Mononuclear cell (primary cell): ENCODE results near the gene CCDC12. TPM values are rescaled to one million over a fixed set of nuclear protein-coding genes. Genes with fewer than 3 reads are reported as not detected.

Experiments used
- H3K27me3 ChIP-seq: 2 replicates; pipeline ENCODE4 v1.6.0; 2011; ENCODE audit warnings: low read length, control low read depth; ENCODE audit not compliant: insufficient read depth
- H3K4me1 ChIP-seq: 2 replicates; pipeline ENCODE4 v1.5.1; 2011; ENCODE audit warnings: mild to moderate bottlenecking, low read length, control low read depth; ENCODE audit not compliant: insufficient read depth
- H3K4me3 ChIP-seq: 2 replicates; pipeline ENCODE4 v1.5.1; 2011; ENCODE audit warnings: mild to moderate bottlenecking, low read length, moderate library complexity
- H3K9me3 ChIP-seq: 2 replicates; pipeline ENCODE4 v1.5.1; 2011; ENCODE audit warnings: low read depth, mild to moderate bottlenecking, control low read depth, low read length
- total RNA-seq: library from RNA; depleted of rRNA; stranded (reverse); fragments of >200 nt; gene quantifications from one replicate; pipeline ENCODE4 v1.2.3, GENCODE V29; 2012

The CCDC12 gene
- 45.2 TPM for total RNA-seq

DNA sequence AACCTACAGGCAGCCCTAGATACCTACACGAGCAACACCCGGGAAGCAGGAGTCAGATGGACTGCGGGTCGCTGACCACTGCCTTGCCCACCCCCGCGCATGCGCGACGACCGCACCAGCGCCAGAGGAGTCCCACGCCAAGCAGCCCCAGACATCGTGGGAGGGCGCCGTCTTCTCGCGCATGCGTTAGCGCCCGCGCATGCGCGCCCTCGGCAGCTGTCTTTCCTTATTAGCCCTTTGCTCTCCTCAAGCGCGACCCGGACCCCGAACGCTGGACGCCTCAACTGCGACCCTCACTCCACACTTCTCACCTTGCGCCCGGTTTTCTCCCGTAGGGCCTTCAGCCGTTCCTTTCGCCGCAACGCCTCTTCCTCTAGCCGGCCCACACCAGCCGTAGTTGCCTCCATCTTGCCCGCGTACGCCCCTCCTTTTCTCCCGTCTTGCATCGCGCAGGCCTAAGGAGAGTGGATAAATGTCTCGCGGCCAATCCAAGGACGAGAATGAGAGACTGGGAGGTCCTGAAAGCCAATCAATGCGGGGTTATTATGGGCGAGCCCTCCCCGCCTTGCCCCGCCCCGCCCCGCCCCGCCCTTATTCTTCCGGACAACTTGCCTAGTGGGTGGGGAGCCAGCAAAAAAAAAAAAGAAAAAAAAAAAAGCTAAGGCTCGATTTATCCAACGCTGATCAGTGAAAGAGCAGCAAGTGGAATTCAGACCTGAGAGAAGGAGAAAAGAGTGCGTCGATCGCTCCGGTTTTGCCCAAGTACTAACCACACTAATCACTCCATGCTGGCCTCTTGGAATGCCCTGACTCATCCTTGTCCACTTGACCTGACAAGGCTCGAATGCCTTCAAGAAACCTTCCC is at the start of gene CCDC12:
CCDC12 (minus strand) TSS at position 420 of the 865 bp plus-strand sequence; CDS start at position 407, 13 bp downstream.
- no peaks in the 10 kb centered on the region for H3K27me3 ChIP-seq
- H3K4me3 ChIP-seq: peak within 1 kb of the TSS; percentile 92
- H3K4me1 ChIP-seq: peaks cover 85% of the 10 kb centered on the region
- H3K9me3 ChIP-seq: no peaks in the 10 kb centered on the region

- Histone ChIP-seq H3K9me3 (no peaks in the 10 kb centered on the region), H3K4me3 (no peak overlapping the region), H3K27me3 (no peaks in the 10 kb centered on the region), H3K4me1 (no peaks in the 10 kb centered on the region)
Observed at GRCh38 chr3:47024932-47025331, 48.4 kb upstream of the CCDC12 start.

DNA sequence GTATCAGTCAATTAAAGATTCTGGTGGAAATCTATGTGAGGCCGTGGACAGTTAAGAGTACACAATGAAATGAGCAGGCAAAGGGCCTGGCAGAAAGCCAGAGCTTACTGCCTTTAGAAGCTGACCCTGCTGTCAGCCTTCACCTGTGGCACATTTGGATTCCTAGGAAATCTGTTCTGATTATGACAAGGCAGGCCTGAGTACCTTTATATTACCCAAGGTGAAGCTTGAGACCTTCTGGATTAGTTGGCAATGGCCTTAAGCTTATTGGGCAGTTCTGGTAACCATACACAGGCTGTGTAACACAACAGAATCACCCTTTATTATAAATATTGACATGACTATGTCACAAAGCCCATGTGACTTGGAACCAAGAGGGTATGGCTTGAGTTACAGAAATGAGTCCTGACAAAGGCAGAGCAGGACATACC is 46.1 kb upstream of the CCDC12 start:
- H3K4me1 ChIP-seq: peaks cover 10% of the 10 kb centered on the region
- H3K27me3 ChIP-seq: no peaks in the 10 kb centered on the region
- no peak overlapping the region for H3K4me3 ChIP-seq
- no peaks in the 10 kb centered on the region for H3K9me3 ChIP-seq

DNA sequence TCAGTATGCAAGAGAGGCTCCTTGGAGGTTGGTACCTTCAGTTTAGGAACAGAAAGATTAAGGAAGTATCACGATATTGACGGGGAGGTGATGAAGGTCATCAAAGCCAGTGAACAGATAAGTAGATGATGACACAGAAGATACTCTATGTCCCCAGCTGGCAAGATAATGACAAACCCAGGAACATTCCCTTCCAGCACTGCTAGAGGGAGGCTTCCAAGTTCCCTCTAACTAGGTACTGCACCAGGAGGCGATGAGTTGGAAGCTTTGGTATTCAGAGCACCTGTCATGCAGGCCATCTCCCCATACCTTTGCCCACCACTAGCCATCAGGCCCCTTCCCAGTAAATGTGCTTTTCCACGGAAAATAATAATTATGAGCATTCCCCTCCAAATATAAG is 43.8 kb upstream of the CCDC12 start:
- Histone ChIP-seq H3K9me3 (no peaks in the 10 kb centered on the region), H3K4me3 (no peak overlapping the region)

GRCh38 chr3:47019201-47019600 is 42.7 kb upstream of the CCDC12 start:
- no peaks in the 10 kb centered on the region for H3K9me3 ChIP-seq
- peaks cover 23% of the 10 kb centered on the region for H3K4me1 ChIP-seq
- no peaks in the 10 kb centered on the region for H3K27me3 ChIP-seq
- no peak overlapping the region for H3K4me3 ChIP-seq

More for the DNA sequence above, 43.8 kb upstream of the CCDC12 start:
- H3K4me1 ChIP-seq: peaks cover 23% of the 10 kb centered on the region
- H3K27me3 ChIP-seq: no peaks in the 10 kb centered on the region

DNA sequence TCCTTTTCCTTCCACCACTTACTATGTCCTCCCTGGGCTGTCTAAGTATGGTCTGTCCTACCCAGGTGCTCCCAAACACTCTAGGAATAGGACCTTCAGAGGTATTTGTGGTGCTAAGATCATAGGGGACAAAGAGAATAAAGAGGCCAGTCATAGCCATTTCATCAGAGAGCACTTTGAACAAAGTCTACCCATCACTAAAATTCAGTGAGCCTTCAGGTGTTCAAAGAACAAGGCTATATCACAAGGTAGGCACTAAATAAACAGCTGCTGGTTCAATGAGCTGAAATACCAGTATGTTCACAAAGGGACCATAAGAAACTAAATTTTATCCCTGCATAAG is 41.7 kb upstream of the CCDC12 start:
- H3K4me3 ChIP-seq: no peak overlapping the region
- no peaks in the 10 kb centered on the region for H3K27me3 ChIP-seq
- peaks cover 23% of the 10 kb centered on the region for H3K4me1 ChIP-seq
- H3K9me3 ChIP-seq: no peaks in the 10 kb centered on the region

DNA sequence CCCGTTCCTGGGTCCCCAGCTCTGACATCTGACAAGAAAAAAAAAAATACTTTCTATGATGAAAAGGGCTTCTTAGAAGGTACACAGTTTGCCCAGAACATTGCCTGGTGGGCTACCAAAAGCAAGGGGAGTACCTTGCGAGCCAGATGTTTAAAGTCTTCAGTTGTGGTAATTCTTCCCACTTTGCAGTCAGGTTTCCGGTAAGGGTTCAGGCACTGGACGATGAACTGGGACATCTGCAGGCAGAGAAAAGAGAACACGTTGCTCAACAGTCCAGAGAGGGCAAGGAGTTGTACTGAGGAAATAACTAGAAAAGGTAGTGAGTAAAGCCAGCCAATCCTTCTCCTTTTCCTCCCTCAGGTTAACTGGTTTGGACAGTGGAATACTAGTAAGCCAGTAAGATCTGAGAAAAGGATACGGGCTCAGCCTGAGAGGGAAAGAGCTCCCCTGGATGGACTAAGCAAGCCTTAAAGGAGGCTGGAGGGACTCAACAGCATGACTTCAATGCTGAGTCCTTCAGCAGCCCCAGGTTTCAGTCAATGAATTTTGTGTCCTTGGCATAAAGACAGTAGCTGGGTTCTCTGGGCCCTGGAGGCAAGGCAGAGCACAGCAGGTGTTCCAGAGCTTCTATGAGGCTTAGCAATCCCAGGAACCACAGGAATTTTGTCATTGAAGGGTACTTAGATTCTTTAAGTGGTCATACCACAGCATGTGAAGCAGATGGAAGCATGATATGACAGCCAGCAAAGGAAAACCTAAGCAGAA is 41.1 kb upstream of the CCDC12 start:
- H3K27me3 ChIP-seq: no peaks in the 10 kb centered on the region
- no peak overlapping the region for H3K4me3 ChIP-seq
- H3K9me3 ChIP-seq: no peaks in the 10 kb centered on the region
- peaks cover 23% of the 10 kb centered on the region for H3K4me1 ChIP-seq

GRCh38 chr3:47016934-47017435 is 40.4 kb upstream of the CCDC12 start:
- no peaks in the 10 kb centered on the region for H3K9me3 ChIP-seq
- H3K4me3 ChIP-seq: no peak overlapping the region
- H3K27me3 ChIP-seq: no peaks in the 10 kb centered on the region
- H3K4me1 ChIP-seq: peaks cover 23% of the 10 kb centered on the region

- Histone ChIP-seq H3K4me3 (no peak overlapping the region), H3K9me3 (no peaks in the 10 kb centered on the region), H3K27me3 (no peaks in the 10 kb centered on the region), H3K4me1 (peaks cover 23% of the 10 kb centered on the region)
Observed at GRCh38 chr3:47016086-47016933, 39.8 kb upstream of the CCDC12 start.

GRCh38 chr3:47015151-47015550 is 38.6 kb upstream of the CCDC12 start:
- H3K4me1 ChIP-seq: peaks cover 25% of the 10 kb centered on the region
- H3K4me3 ChIP-seq: no peak overlapping the region
- no peaks in the 10 kb centered on the region for H3K9me3 ChIP-seq
- no peaks in the 10 kb centered on the region for H3K27me3 ChIP-seq

DNA sequence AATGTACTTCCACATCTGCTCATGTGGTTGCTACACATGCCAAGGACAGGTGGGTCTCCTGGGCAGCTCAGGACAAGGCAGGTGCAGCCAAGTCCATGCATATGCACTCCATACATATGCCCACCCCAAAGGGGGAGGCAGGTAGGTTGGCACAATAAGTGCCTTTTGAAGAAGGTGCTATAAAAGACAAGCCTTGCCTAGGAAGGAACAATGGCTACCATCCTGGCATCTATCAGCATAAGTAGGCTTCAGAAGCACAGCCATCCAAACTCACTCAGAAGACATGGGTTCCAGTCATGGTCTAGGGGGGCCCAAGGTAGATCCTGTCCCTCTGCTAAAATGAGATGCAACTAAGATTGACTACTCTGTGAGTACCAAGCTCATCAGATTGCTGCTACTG is 37.5 kb upstream of the CCDC12 start:
- H3K27me3 ChIP-seq: no peaks in the 10 kb centered on the region
- no peak overlapping the region for H3K4me3 ChIP-seq
- peaks cover 31% of the 10 kb centered on the region for H3K4me1 ChIP-seq
- no peaks in the 10 kb centered on the region for H3K9me3 ChIP-seq

DNA sequence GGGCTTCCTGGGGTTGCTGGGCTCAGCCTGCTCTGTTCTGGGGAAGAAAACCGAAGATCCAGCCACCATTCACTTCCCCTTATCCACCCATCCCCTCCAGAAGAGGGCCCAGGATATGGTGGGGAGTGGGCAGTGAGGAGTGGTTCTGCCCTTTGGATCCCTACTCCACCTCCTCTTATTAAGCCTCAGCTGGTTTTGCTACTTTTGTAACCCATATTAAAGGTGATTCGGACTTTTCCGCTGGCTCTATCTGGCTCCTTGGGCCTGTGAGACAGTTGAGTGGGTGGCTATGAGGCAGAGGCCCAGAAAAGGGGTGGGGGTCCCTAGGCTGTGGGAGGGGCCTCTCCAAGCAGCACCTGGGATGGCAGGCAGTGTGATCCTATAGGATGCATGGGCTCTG is 36.7 kb upstream of the CCDC12 start:
- Histone ChIP-seq H3K27me3 (no peaks in the 10 kb centered on the region), H3K4me1 (peaks cover 34% of the 10 kb centered on the region), H3K9me3 (no peaks in the 10 kb centered on the region), H3K4me3 (no peak overlapping the region)

- no peaks in the 10 kb centered on the region for H3K27me3 ChIP-seq
- no peaks in the 10 kb centered on the region for H3K9me3 ChIP-seq
- no peak overlapping the region for H3K4me3 ChIP-seq
- peaks cover 28% of the 10 kb centered on the region for H3K4me1 ChIP-seq
Observed at GRCh38 chr3:47012342-47013230, 36.0 kb upstream of the CCDC12 start.

GRCh38 chr3:47011371-47011770 is 34.8 kb upstream of the CCDC12 start:
- H3K27me3 ChIP-seq: no peaks in the 10 kb centered on the region
- no peaks in the 10 kb centered on the region for H3K9me3 ChIP-seq
- no peak overlapping the region for H3K4me3 ChIP-seq
- peaks cover 16% of the 10 kb centered on the region for H3K4me1 ChIP-seq
